HepG2 (cell line): ENCODE data around the gene RNF114. TPM values are rescaled to one million over a fixed set of nuclear protein-coding genes. Genes with fewer than 3 reads are reported as not detected.

Source experiments
- CC2D1A ChIP-seq: sonication (generic); formaldehyde crosslinking; IDR thresholded peaks from 2 replicates; pipeline ENCODE4 v1.8.1; 2023; ENCODE audit warnings: mild to moderate bottlenecking, missing genetic modification reagents
- E2F2 ChIP-seq: sonication (generic); formaldehyde crosslinking; IDR thresholded peaks from 2 replicates; pipeline ENCODE4 v1.4.0; 2020; ENCODE audit warnings: missing genetic modification reagents, borderline replicate concordance
- HBP1 ChIP-seq: IDR thresholded peaks from 2 replicates; pipeline ENCODE4 v1.6.1; 2016; ENCODE audit warnings: low read depth, control low read depth
- HNF1B ChIP-seq: sonication (generic); formaldehyde crosslinking; IDR thresholded peaks from 2 replicates; pipeline ENCODE4 v1.5.1; 2020; ENCODE audit warnings: mild to moderate bottlenecking, moderate library complexity, missing genetic modification reagents
- MXD1 ChIP-seq: sonication (generic); formaldehyde crosslinking; IDR thresholded peaks from 2 replicates; pipeline ENCODE4 v1.4.0; 2020; ENCODE audit warnings: mild to moderate bottlenecking, missing genetic modification reagents
- NFE2 ChIP-seq: sonication (generic); formaldehyde crosslinking; IDR thresholded peaks from 2 replicates; pipeline ENCODE4 v1.4.0; 2020; ENCODE audit warnings: missing genetic modification reagents
- PREB ChIP-seq: sonication (generic); formaldehyde crosslinking; IDR thresholded peaks from 2 replicates; pipeline ENCODE4 v1.4.0; 2020; ENCODE audit warnings: missing genetic modification reagents
- SSRP1 ChIP-seq: IDR thresholded peaks from 2 replicates; pipeline ENCODE4 v1.6.1; 2016; ENCODE audit warnings: control low read depth
- TRAFD1 ChIP-seq: sonication (generic); formaldehyde crosslinking; IDR thresholded peaks from 2 replicates; pipeline ENCODE4 v1.5.1; 2020; ENCODE audit warnings: missing genetic modification reagents, mild to moderate bottlenecking, borderline replicate concordance
- U2AF1 ChIP-seq: fragments of 200-400 bp; formaldehyde crosslinking; optimal IDR thresholded peaks from 2 replicates; pipeline ENCODE3; 2017; ENCODE audit warnings: mild to moderate bottlenecking, low read depth, low read length
- ZFP37 ChIP-seq: sonication (generic); formaldehyde crosslinking; IDR thresholded peaks from 2 replicates; pipeline ENCODE4 v1.4.0; 2020; ENCODE audit warnings: missing genetic modification reagents, borderline replicate concordance
- ZNF205 ChIP-seq: IDR thresholded peaks from 2 replicates; pipeline ENCODE4 v1.6.1; 2018; ENCODE audit warnings: missing biosample characterization, missing genetic modification reagents
- ZNF317 ChIP-seq: sonication (generic); formaldehyde crosslinking; IDR thresholded peaks from 2 replicates; pipeline ENCODE4 v1.5.0; 2020; ENCODE audit warnings: mild to moderate bottlenecking, missing genetic modification reagents
- ZNF639 ChIP-seq: conservative IDR thresholded peaks from 2 replicates; pipeline ENCODE4 v1.6.1; 2018; ENCODE audit warnings: missing genetic modification reagents
- ZNF790 ChIP-seq: sonication (generic); formaldehyde crosslinking; IDR thresholded peaks from 2 replicates; pipeline ENCODE4 v1.8.0; 2022; ENCODE audit warnings: missing genetic modification reagents, mild to moderate bottlenecking, borderline replicate concordance
- ZSCAN20 ChIP-seq: sonication (generic); formaldehyde crosslinking; IDR thresholded peaks from 2 replicates; pipeline ENCODE4 v1.4.0; 2020; ENCODE audit warnings: missing genetic modification reagents, mild to moderate bottlenecking, borderline replicate concordance
- ZSCAN5A ChIP-seq: sonication (generic); formaldehyde crosslinking; IDR thresholded peaks from 2 replicates; pipeline ENCODE4 v1.8.0; 2022; ENCODE audit warnings: mild to moderate bottlenecking, missing genetic modification reagents, borderline replicate concordance
- polyA plus RNA-seq, 8 experiments: library from polyadenylated mRNA; depleted of rRNA in 3 of 8; stranded (reverse) in 7 of 8; unstranded in 1 of 8; fragments of >200 nt; fragmentation: Illumina TruSeq in 4 of 8; extraction: Trizol in 4 of 8; gene quantifications; 2 replicates each; pipeline versions ENCODE4 v1.2.1 to v1.2.3, GENCODE V29; 2011 to 2016; ENCODE audit warnings: low read depth in 4 of 8, missing spikeins in 1 of 8, mixed read lengths in 1 of 8; ENCODE audit not compliant: insufficient read depth in 1 of 8
- total RNA-seq, 5 experiments: library from RNA; depleted of rRNA; stranded (reverse); fragments of >200 nt; fragmentation: Illumina TruSeq; extraction: Trizol; gene quantifications; 2 replicates each; pipeline ENCODE4 v1.2.3, GENCODE V29; 2016; ENCODE audit warnings: low read depth in 1 of 5

RNF114 gene
- total and polyA plus RNA-seq, 2 of the 13 experiments (the other 11 are each of a cell fraction or from before 2014, with no cell fraction given): 119 to 126 TPM

GRCh38 chr20:49916146-49917002, 19.8 kb upstream of the RNF114 start (continued):
- TF ChIP-seq HNF1B (no peak; the same call in 1 of the 2 replicates), NFE2 (no peak), ZNF790 (CRISPR knock-in tag) (no peak), U2AF1 (no peak), SSRP1 (CRISPR knock-in tag) (no peak), ZNF317 (peak; percentile 48; the same call in 1 of the 2 replicates), MXD1 (CRISPR knock-in tag) (no peak), ZNF639 (CRISPR knock-in tag) (peak; percentile 58; the same call in 1 of the 2 replicates), ZNF205 (peak; percentile 70; the same call in 1 of the 2 replicates), HBP1 (peak; percentile 92; the same call in 1 of the 2 replicates), E2F2 (CRISPR knock-in tag) (no peak), ZSCAN20 (CRISPR knock-in tag) (no peak), TRAFD1 (CRISPR knock-in tag) (peak; percentile 81), PREB (CRISPR knock-in tag) (no peak), ZFP37 (CRISPR knock-in tag) (no peak), CC2D1A (CRISPR knock-in tag) (no peak), ZSCAN5A (CRISPR knock-in tag) (no peak)
